Smooth muscle cell (in vitro differentiated cells): ENCODE measurements around the gene HORMAD1. TPM values are rescaled to one million over a fixed set of nuclear protein-coding genes. Genes with fewer than 3 reads are reported as not detected.

Source experiments
- DNase-seq: peaks from one replicate; lab custom pipeline; 2025; ENCODE audit not compliant: unreplicated experiment; lab: John Stamatoyannopoulos, UW
- H2AFZ ChIP-seq: fragments of 200-600 bp; sonication (generic); 2 replicates; pipeline ENCODE4 v1.6.0; 2016; ENCODE audit warnings: antibody characterized with exemption, low read depth, mild to moderate bottlenecking
- H3F3A ChIP-seq: fragments of 200-600 bp; sonication (generic); 2 replicates; pipeline ENCODE4 v1.6.0; 2017; ENCODE audit warnings: antibody characterized with exemption, low read depth
- H3K27ac ChIP-seq: fragments of 200-600 bp; sonication (generic); 2 replicates; pipeline ENCODE4 v1.5.1; 2016; ENCODE audit warnings: low read depth, mild to moderate bottlenecking
- H3K27me3 ChIP-seq: fragments of 200-600 bp; sonication (generic); 2 replicates; pipeline ENCODE4 v1.6.1; 2016; ENCODE audit warnings: low read depth, mild to moderate bottlenecking
- H3K36me3 ChIP-seq: fragments of 200-600 bp; sonication (generic); 2 replicates; pipeline ENCODE4 v1.5.1; 2016; ENCODE audit warnings: low read depth
- H3K4me1 ChIP-seq: fragments of 200-600 bp; sonication (generic); 2 replicates; pipeline ENCODE4 v1.5.1; 2016; ENCODE audit warnings: low read depth
- H3K4me2 ChIP-seq: fragments of 200-600 bp; sonication (generic); 2 replicates; pipeline ENCODE4 v1.6.0; 2016; ENCODE audit warnings: mild to moderate bottlenecking
- H3K4me3 ChIP-seq: fragments of 200-600 bp; sonication (generic); 2 replicates; pipeline ENCODE4 v1.5.1; 2016; ENCODE audit warnings: mild to moderate bottlenecking
- H3K79me2 ChIP-seq: fragments of 200-600 bp; sonication (generic); 2 replicates; pipeline ENCODE4 v1.6.0; 2016; ENCODE audit warnings: low read depth, mild to moderate bottlenecking
- H3K9ac ChIP-seq: fragments of 200-600 bp; sonication (generic); 2 replicates; pipeline ENCODE4 v1.6.0; 2016; ENCODE audit warnings: low read depth
- H3K9me3 ChIP-seq: fragments of 200-600 bp; sonication (generic); replicated peaks from 2 replicates; pipeline ENCODE4 v1.5.1; 2016; ENCODE audit warnings: low read depth
- H4K20me1 ChIP-seq: fragments of 200-600 bp; sonication (generic); 2 replicates; pipeline ENCODE4 v1.6.0; 2016; ENCODE audit warnings: low read depth
- WGBS: methylation state at CpG from one replicate; pipeline ENCODE4 v1.1.7; 2016; ENCODE audit warnings: low lambda C conversion rate; 5-methylcytosine and 5-hydroxymethylcytosine counted together
- polyA plus RNA-seq: library from polyadenylated mRNA; unstranded; fragments of >200 nt; fragmentation: Nextera tagmentation; extraction: Ambion mirVana; gene quantifications from 2 replicates; pipeline ENCODE4 v1.2.1, GENCODE V29; 2016
- total RNA-seq: library from RNA; depleted of rRNA; stranded (reverse); fragments of >200 nt; gene quantifications from 2 replicates; pipeline ENCODE4 v1.2.3, GENCODE V29; 2014
- TF ChIP-seq, protein P1 (sequence below): fragments of 200-600 bp; sonication (generic); IDR thresholded peaks from 2 replicates; pipeline ENCODE4 v1.5.1; 2017; ENCODE audit warnings: borderline replicate concordance, mild to moderate bottlenecking, antibody characterized with exemption; ENCODE audit not compliant: insufficient read depth, poor library complexity, severe bottlenecking

The HORMAD1 gene
- total and polyA plus RNA-seq, 2 experiments from 2014 or later = not detected

DNA sequence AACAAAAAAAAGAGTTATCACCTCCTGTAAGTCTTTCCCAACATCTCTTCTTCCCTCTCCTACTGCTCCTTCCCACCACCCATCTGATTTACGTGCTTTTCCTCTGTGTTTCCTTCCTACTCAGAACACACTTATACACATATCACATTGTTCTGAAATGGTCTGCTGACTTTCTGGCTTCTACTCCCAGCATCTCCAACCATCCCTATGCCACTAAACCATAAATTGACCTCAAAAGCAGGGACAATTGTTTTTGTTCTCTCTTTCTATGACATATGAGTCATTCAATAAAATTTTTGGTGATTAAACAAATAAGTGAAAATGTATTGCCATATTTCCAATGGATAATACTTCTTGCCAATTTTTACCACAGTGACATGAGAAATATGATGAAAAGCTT is 31.9 kb downstream of the HORMAD1 start:
- peaks cover 19% of the 10 kb centered on the region for H3K36me3 ChIP-seq
- 100% methylated on average over 1 of the region's 1 CpG for whole genome bisulfite sequencing
- H3K27me3 ChIP-seq = no peaks in the 10 kb centered on the region
- no peak overlapping the region for H3K27ac ChIP-seq
- H3K9ac ChIP-seq = no peak overlapping the region
- peaks cover 3% of the 10 kb centered on the region for H3K79me2 ChIP-seq
- H3K4me3 ChIP-seq = no peak overlapping the region
- H3K4me1 ChIP-seq = no peaks in the 10 kb centered on the region
- peaks cover 6% of the 10 kb centered on the region for H4K20me1 ChIP-seq
- no peak overlapping the region for H2AFZ ChIP-seq
- DNase-seq = no peak
- H3K4me2 ChIP-seq = no peak overlapping the region
- no peaks in the 10 kb centered on the region for H3K9me3 ChIP-seq
- TF ChIP-seq, protein P1, sequence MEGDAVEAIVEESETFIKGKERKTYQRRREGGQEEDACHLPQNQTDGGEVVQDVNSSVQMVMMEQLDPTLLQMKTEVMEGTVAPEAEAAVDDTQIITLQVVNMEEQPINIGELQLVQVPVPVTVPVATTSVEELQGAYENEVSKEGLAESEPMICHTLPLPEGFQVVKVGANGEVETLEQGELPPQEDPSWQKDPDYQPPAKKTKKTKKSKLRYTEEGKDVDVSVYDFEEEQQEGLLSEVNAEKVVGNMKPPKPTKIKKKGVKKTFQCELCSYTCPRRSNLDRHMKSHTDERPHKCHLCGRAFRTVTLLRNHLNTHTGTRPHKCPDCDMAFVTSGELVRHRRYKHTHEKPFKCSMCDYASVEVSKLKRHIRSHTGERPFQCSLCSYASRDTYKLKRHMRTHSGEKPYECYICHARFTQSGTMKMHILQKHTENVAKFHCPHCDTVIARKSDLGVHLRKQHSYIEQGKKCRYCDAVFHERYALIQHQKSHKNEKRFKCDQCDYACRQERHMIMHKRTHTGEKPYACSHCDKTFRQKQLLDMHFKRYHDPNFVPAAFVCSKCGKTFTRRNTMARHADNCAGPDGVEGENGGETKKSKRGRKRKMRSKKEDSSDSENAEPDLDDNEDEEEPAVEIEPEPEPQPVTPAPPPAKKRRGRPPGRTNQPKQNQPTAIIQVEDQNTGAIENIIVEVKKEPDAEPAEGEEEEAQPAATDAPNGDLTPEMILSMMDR = no peak
- no peaks in the 10 kb centered on the region for H3F3A ChIP-seq

DNA sequence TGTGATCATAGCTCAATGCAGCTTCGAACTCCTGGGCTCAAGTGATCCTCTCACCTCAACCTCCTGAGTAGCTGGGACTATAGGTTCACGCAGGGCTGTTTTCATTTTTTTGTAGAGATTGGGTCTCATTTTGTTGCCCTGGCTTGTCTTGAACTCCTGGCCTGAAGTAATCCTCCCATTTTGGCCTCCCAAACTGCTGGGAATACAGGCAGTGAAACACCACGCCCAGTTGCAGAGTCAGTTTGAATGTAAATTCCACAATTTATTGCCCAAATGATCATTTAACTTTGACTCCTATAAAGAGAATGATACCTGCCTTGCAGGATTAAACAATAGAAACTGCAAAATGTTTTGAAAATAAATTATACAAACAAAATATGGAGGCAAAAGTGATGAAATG is 34.4 kb downstream of the HORMAD1 start:
- TF ChIP-seq, protein P1 = no peak
- peaks cover 3% of the 10 kb centered on the region for H3K79me2 ChIP-seq
- DNase-seq = no peak
- no peaks in the 10 kb centered on the region for H3F3A ChIP-seq
- H3K4me1 ChIP-seq = no peaks in the 10 kb centered on the region
- no peaks in the 10 kb centered on the region for H3K9me3 ChIP-seq
- H3K27me3 ChIP-seq = no peaks in the 10 kb centered on the region
- no peak overlapping the region for H3K4me2 ChIP-seq
- H3K9ac ChIP-seq = no peak overlapping the region
- peaks cover 6% of the 10 kb centered on the region for H4K20me1 ChIP-seq
- peaks cover 5% of the 10 kb centered on the region for H3K36me3 ChIP-seq
- no peak overlapping the region for H3K4me3 ChIP-seq
- H3K27ac ChIP-seq = no peak overlapping the region
- H2AFZ ChIP-seq = no peak overlapping the region
- 100% methylated on average over 3 of the region's 3 CpGs for WGBS

GRCh38 chr1:150683914-150684313 is 36.8 kb downstream of the HORMAD1 start:
- no peaks in the 10 kb centered on the region for H3K27me3 ChIP-seq
- DNase-seq = no peak
- no peaks in the 10 kb centered on the region for H3K4me1 ChIP-seq
- TF ChIP-seq, protein P1 = no peak
- H3K79me2 ChIP-seq = peaks cover 4% of the 10 kb centered on the region
- H3K4me2 ChIP-seq = no peak overlapping the region
- 79% methylated on average over 1 of the region's 1 CpG for WGBS
- no peak overlapping the region for H2AFZ ChIP-seq
- no peak overlapping the region for H3K27ac ChIP-seq
- H3K4me3 ChIP-seq = no peak overlapping the region
- H3K9me3 ChIP-seq = no peaks in the 10 kb centered on the region
- no peak overlapping the region for H3K9ac ChIP-seq
- H3K36me3 ChIP-seq = peaks cover 3% of the 10 kb centered on the region
- H3F3A ChIP-seq = no peaks in the 10 kb centered on the region
- peaks cover 3% of the 10 kb centered on the region for H4K20me1 ChIP-seq

DNA sequence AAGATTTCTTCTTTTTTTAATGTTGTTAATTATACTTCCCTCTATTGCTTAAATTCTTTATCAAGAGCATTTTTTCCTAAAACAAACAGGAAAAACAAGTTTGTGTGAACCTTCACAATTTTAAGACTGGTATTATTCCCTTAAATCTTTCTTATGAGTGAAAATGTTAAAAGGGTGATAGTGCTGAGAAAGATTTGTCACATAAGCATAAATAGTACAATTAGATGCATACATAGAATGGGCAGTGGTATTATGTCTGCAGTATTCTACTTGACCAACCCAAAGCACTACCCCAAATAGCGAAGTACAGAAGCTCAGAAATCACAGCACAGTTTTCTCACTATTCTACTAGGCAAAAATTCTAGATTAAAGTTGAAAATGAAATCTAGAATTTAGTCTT is 41.7 kb downstream of the HORMAD1 start:
- no peaks in the 10 kb centered on the region for H3K9me3 ChIP-seq
- H2AFZ ChIP-seq = no peak overlapping the region
- H3K4me3 ChIP-seq = no peak overlapping the region
- no peak overlapping the region for H3K4me2 ChIP-seq
- TF ChIP-seq, protein P1 = no peak
- no peaks in the 10 kb centered on the region for H4K20me1 ChIP-seq
- no peak overlapping the region for H3K9ac ChIP-seq
- no peaks in the 10 kb centered on the region for H3K27me3 ChIP-seq
- H3F3A ChIP-seq = no peaks in the 10 kb centered on the region
- no peak for DNase-seq
- no peak overlapping the region for H3K27ac ChIP-seq
- whole genome bisulfite sequencing = 96% methylated on average over 1 of the region's 1 CpG
- peaks cover 6% of the 10 kb centered on the region for H3K79me2 ChIP-seq
- no peaks in the 10 kb centered on the region for H3K36me3 ChIP-seq
- no peaks in the 10 kb centered on the region for H3K4me1 ChIP-seq
